NCI-H1092 (cell line): ENCODE measurements around the gene EXOG.

Experiments used
- DNase-seq: peaks from one replicate; lab custom pipeline; 2025; lab: John Stamatoyannopoulos, UW

EXOG gene

DNA sequence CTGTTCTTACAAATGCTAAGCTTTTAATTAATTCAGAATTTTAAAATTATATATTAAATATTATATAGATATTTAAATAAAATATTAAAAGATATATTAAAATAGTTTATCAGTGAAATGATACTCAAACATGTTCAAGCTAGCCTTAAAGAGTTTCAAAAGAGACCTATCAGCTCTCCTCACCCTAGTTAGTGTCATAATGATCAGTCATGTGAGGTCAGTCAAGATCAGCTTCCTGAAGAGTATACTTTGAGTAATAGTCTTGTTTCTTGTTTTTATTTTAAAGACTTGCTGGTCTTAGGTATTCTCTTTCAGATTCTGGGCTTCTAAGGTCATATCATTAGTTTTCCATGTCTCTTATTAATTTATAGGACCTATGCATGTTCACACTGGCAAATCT is 14.5 kb downstream of the EXOG start:
- DNase-seq: no peak

DNA sequence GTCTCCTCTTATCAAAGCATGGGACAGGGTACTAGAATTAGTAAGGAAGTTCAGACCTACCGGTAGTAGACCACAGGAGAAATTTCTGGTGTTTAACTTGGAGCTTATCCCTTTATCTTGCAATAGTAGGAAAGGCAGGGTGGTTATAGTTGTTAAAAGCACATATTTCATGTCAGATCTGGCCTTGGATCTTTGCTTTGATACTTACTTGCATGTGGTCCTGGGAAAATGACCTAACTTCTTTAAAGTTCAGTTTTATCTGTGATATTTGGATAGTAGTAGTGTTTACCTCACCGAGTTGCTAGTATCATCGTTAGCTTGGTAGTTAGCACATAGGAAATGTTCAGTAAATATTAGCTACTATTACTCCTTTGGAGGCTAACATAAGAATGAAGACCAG is 15.4 kb downstream of the EXOG start:
- no peak for DNase-seq

DNA sequence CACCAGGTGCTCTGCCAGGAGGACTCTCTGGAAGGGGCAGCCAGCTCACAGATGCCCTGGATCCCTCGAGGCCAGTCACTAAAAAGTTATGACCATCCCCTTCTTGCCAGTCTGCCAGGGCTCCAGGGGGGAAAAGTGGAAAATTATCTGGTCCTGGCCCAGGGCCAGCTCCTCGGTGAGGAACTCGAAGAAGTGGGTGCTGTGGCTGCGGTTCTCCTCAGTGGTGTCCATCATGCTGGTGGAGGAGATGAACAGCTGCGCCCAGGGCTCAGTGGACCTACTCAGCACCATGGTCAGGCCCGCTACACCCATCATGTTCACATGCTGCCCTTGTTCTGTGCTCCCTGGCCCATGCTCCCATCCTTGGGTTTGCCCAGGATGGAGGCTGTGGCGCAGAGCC is 19.2 kb downstream of the EXOG start:
- no peak for DNase-seq

DNA sequence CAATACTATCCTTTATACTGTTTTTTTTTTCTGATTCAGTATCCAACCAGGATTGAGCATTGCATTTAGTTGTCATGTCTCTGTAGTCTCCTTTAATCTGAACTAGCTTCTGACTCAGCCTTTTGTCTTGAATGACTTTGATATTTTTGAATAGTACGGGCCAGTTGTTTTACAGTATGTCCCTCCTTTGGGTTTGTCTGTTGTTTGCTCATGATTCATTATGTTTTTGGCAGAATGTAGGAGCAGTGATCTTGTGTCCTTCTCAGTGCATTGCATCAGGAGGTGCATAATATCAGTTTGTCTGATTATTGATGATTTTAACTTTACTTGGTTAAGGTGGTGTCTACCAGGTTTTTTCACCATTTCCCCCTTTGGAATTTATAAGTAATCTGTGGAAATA is 20.5 kb downstream of the EXOG start:
- no peak for DNase-seq

DNA sequence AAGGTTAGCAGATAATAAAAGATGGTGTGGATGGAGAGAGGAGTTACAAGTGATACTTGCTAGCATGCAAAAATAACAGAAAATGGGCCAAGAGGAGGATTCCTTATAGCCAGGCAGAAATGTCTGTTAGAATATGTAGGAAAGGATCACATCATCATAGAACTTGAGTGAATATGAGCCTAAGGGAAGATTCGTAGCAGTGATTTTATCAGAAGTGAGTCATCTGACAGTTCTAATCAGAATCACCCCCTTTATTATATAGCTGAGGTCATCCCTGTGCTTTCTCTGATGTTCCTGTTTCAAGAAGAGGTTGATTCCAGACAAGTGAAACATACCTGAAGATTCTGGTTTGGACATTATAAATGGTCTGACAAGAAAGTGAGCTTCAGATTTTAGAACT is 22.9 kb downstream of the EXOG start:
- no peak for DNase-seq

DNA sequence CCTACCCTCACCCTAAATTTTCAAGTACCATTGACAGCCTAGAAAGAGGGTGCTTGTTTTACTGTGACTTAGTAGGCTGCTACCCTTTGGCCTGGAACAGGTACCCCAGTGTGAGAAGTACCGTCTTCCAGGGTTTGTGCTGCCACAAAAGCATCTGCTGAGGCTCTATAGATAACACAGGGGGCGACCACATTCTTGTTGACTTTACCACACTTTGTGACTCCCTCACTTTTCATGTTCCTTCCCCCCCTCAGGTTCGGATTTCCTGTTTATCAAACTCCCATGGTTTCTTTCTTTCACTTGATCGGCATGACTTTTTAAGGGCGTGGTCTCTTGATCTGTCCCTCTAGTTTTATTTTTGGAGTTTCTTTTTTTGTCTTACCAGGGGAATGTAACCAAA is 23.5 kb downstream of the EXOG start:
- DNase-seq: no peak

DNA sequence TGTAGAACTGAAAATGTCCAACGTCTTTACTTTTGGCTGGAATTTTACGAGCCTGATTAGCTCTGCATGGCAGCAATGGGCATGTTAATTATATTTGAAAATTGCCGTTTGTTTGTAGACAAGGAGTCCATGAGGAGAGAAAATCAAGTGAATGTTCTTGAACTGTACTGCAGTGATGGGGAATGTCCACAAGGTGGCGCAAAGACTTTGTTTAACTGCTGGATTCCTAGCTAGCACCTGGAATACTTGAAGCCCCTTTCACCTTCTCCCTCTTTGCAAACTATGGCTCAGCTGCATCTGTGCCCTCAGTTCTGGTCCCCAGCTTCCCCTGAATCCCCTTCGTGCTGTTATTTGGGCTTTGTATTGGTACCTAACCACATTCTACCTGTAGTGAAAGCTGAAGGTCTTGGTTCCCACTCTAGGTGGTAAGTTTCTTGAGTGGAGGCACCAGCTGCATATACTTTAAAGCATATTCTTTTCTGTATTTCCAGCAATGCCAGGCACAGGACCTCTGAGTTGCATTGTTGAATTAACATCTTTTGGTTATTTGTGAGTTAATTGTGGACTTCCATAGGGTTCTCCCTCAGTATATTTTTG is 25.3 kb downstream of the EXOG start:
- DNase-seq: peak; percentile 29

DNA sequence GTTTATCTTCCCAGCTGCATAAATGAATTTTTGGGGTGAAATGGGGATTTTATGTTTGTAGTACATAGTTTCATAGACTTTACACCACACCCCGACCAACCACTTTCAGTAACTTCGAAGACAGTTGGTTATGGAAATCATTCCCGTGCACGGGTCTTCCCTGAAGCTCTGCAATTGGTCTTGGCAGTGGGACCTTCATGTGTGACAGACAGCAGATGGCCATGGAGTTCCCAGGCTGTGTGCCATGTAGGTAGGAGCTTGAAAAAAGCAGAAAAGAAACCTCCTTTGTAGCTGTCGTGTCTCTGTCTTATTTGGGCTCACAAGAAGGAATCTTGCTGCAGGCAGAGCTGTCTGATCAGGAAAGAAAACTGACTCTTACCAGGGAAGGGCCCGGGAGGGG is 25.9 kb downstream of the EXOG start:
- no peak for DNase-seq

DNA sequence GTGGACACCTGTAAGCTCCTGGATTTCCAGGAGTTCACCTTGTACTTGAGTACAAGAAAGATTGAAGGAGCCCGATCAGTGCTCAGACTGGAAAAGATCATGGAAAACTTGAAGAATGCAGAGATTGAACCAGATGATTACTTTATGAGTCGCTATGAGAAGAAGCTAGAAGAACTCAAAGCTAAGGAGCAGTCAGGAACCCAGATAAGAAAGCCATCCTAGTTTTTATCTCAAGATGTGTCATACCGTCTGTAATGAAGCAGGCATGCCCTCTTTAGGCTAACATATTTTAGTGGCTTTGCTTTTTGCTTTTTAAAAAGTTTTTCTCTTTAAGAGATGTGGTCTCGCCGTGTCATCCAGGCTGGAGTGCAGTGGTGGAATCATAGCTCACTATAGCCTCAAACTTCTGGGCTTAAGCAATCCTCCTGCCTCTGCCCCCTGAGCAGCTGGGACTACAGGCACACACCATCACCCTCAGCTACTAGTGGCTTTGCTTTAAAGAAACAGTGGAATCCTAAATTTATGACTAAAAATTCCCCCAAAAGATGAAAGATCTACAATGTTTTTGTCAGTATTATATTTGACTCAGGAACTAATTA is 28.1 kb downstream of the EXOG start:
- DNase-seq: no peak

DNA sequence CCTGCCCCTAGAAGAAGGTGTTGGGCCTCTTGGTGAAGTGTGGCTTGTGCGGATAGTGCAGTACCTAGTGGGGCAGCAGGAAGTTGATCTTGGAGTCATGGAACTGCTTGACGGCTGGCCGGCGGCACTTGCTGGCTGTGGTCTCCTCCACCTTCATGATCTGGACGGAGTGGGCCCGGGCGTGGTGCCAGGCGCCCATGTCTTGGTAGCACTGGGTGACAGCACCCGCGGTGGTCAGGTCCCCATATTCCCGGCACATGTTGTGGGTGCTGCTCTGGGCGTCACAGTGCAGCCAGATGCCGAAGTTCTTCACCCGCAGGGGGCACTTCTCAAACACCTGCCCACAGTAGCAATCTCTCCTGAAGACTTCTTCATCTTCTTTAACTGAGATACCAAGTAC is 30.7 kb downstream of the EXOG start:
- no peak for DNase-seq

DNA sequence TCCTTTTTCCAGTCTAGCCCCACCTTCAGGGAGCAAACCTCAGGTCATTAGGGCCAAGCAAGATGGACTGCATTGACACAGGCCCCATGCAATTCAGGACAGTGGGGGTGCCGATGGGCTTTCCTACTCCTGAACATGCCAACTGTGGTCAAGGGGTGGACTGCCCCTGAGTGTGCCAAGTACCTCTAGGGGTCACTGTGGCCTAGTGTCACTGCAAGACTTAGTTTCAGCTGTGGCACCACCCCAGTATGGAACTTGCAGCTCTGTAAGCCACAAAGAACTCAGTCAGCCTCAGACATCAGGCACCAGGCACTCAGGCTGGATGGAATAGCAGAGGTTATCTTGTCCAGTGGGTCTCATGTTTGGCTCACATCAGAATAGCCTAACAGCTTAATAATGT is 32.3 kb downstream of the EXOG start:
- DNase-seq: no peak

DNA sequence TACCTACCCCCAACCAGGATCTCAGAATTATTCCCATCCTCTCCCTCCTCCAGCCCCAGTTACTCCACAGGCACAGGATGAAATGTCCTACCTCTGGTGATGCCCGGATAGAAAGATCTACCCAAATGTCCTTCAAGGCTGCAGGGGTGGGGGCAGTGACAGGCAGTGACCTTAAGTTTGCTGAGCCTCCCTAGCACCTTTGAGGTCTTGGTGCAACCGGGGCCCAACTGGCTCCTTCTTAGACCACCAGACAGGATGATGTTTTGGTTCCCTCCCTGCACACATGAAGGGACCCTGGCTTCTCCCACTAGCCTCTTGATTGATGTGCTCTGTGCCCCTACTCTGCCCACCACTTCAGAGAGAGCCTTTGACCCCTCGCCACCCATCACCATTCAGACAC is 36.4 kb downstream of the EXOG start:
- DNase-seq: no peak

DNA sequence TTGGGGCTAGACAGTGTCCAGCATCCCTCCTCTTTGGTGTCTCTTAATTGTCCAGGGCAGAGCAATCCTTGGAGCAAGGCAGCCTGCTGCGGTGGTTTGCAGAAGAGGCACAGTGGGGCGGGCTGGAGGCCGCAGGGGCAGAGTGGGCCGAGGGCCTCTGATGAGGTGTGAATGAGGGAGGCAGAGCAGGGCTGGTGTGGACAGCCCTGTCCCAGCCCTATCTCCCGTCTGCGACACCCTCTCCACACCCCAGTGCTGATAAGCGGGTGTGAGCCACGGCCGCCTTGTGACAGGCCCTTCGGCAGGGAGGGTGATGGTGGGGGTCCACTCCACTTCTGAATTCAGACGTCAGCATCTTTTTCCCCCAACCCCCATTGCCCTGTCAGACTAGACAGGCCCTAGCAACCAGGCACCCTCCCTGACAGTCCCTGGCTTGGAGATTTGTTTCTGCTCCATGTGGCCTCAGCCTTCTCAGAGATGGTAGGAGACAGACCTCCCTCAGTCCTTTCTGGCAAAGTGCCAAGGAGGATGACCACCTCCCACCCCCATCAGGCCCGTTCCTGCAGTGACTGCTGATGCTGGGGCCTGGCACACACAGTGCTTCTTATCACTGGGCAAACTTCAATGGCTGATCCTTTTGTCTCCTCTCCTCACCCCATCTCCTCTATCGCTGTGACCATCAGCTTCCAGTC is 37.3 kb downstream of the EXOG start:
- no peak for DNase-seq

DNA sequence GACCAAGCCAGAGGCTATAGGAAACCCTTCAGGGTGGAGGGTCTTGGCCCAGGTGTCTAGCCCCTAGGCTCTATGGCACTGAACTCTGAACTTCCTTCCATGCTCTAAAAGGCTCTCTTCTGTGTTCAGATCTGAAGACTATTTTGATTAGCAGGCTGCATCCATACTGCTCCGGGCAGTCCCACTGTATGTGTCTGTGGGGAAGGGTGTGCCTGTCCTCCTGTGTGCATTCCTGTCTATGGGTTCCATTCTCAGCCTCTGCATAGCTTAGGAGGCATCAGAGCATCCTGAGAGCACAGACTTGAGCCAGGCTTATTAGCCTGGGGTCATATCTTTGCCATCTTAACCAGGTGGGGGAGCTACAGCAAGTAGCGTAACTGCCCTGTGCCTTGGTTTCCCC is 38.0 kb downstream of the EXOG start:
- DNase-seq: no peak

DNA sequence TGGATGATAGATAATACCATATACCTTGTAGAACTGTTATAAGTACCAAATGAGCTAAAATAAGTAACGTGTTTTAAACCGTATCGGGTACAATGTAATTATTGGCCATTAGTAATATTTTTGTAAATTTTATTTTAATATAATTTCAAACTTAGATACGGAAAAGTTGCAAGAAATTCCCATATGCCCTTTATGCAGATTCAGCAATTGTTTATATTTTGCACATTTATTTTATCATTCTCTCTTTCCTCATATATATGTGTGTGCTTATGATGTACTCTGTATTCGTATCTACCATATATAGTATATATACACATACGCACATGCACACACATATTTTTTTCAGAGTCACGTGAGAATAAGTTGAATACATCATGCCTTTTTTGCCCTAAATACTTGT is 38.5 kb downstream of the EXOG start:
- no peak for DNase-seq

DNA sequence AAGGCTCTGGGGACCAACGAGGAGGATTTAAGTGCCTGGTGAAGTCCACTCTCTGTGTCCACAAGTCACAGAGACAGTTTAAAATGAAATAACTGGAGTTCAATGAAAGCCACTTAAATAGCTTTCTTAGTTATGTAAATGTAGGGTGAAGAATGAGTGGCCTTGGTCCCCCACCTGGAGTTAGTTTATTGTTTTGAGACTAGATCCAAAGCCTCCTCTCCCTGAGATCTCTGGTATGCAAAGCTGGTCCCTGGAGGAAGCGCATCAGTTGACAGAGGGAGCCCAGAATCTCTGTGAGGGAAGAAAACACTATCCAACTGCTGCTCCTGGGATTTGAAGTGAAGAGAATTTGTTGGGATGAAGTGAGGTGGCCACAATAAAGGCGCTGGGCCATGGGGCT is 40.5 kb downstream of the EXOG start:
- no peak for DNase-seq

DNA sequence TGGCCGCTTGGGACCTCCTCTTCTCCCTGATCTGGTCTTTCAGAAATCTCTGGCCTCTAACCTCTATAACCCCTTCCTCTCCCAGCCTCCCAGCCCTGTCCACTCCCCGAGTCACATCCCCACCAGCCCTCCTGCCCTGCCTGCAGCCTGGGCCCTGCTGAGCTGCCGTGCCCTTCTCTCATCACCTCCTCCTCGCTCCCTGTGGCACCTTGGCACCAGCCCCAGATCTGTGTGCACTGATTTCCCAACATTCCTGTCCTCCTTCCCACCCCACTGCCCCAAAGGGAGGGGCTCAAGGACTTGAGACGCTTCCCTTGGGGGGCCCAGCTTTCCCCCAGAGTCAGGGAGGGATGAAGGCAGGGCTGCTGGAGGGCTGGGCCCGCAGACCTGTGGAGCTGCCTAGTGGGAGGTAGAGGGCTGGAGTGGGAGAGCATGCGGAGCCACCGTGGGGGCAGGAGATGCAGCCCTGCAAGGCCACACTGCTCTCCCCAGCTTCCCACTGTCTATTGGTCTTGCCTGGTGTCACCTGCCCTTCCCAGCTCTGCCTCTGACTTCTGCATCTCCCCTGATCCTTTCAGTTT is 42.7 kb downstream of the EXOG start:
- no peak for DNase-seq

DNA sequence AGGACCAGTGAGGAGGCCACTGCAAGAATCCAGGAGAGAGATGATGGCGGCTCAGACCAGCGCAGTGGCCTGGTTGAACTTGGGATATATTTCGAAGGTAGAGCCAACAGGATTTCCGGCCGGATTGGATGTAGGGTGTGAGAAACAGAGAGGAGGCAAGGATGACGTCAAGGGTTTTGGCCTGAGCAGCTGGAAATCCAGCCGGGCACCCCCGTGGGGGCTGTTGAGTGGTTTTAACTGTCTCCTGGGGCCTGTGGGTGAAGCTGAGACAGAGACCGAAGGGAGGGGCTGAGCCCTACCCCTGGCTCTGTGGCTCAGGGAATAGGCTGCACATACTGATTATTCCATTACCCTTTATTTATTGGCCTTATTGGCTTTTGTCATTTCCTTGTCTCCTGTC is 45.7 kb downstream of the EXOG start:
- DNase-seq: no peak

DNA sequence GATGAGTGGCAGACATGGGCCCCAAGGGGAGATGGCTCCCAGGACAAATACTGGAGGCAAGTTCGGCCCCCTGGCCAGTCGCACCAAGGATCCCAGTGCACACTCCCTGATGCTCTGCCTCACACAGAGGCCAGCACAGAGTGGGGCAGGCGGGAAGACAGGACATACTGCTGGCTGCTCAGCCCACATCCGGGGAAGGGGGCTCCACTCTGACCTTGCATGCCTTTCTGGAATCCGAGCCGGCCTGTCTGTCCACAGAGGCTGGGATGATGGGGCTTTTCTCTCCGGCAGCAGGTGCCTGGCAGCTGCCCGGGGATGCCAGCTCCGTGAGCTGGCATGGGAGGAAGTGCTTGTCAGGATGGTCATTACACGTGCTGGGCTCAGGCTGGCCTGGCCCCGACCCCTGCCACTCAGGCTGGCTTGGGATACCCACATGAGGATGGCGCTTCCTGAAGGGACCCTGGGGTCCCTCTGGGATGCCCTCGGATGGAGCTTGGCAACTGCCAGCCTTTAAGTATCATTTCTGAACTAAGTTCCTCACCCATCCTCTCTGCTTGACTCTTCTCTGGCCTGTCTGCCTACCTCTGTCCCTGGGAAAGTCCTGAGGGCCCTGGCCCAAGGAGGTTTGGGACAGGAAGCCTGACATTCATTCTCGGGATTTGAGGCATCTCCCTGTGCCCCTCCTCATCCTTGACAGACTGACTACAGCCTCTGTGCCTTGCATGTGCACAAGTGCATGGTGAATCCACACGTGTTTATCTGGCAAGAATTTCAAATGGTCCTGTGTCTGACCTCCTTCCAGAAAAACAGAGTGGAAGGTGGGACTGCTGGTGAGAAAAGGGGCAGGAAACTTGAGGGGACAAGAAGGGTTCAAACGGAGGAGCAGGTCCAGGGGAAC is 46.5 kb downstream of the EXOG start:
- DNase-seq: no peak

DNA sequence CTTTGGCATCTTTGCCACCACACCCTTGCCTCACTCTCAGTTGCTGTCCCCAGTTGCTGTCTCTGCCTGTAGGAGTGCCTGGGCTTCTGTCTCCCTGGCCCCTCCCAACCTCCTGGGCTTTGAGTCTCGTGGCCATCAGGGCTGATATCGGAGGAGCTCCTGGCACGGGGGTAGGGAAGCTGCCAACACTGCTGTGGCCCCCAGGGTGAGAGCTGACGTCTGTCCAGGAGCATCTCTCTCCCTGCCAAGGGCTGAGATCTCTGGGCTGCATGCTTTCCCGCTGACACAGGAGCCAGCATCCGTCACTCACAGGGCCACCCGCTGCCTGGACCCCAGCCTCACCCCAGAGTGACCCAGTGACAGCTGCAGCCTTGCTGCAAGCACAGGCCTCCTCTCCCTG is 47.4 kb downstream of the EXOG start:
- DNase-seq: no peak

DNA sequence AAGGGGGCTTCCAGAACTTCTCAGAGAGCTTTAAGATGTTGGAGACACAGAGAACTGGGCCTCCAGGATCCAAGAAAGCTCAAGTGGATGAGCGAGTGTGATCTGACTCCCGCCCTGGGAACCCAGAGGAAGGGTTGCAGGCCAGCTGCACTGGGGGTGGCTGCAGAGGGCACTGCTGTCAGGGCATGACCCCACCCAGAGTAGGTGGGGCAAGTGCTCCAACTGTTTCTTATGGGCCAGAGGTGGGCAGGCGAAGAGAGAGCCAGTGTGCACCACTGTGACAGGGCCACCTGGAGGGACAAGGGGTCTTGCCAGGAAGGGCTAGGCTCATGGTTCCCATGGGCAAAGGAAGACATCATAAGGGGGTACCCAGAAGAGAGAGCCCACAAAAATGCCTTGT is 48.8 kb downstream of the EXOG start:
- DNase-seq: no peak

DNA sequence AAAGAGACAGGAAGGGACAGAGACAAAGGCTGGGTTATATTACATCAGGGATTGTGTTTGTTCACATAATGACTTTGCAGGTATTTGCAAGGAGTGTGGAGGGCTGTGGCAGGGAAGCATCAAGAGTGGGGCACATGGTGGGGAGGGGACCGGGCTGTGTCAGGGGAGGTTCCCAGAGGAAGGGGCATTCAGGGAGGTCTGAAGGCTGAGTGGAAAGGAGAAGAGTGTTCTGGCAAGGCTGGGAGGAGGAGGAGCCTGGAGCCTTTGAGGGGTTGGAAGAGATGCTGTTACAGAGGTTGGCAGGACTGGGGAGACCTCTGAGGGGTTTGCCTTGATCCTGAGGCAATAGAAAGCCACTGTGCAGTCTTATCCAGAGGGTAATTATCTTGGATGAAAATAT is 49.4 kb downstream of the EXOG start:
- DNase-seq: no peak

DNA sequence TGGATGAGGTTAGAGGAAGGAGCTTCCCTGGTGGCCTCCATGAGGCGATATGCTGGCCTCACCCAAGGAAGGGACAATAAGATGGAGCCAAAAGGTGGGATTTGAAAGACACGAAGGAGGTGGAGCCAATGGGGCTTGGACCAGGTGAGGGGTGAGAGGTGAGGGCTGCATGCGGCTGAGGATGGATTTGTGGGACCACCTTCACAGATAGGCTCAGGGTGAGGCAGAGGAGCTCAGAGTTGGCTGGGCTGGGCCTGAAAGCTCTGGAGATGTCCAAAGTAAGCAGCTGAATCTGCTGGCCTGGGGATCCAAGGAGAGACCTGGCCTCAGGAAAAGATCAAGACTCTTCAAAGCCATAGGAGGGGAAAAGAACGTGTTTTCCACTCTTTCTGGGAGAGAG is 49.8 kb downstream of the EXOG start:
- DNase-seq: no peak
